Suprapubic skin (tissue), 4 donors: Measurements from ENCODE around the gene MORN2.

Experiments
- POLR2A ChIP-seq, 2 donors: fragments of 450-650 bp; IDR thresholded peaks; one replicate each; pipeline ENCODE4 v1.6.1; 2017; ENCODE audit warnings: antibody characterized with exemption in 2 of 2, mild to moderate bottlenecking in 2 of 2, moderate library complexity in 2 of 2
- POLR2AphosphoS5 ChIP-seq, 3 donors: sonication (generic); formaldehyde crosslinking; IDR thresholded peaks; one replicate each; pipeline ENCODE4 v1.6.1; 2017; ENCODE audit warnings: antibody characterized with exemption in 3 of 3
- TF ChIP-seq, protein P1 (sequence below), 2 donors: fragments of 200-600 bp in 1 of 2; fragments of 450-650 bp in 1 of 2; sonication (generic) in 1 of 2; IDR thresholded peaks; one replicate each; pipeline ENCODE4 v1.5.1; 2016 to 2019; ENCODE audit warnings: antibody characterized with exemption in 2 of 2, mild to moderate bottlenecking in 1 of 2, moderate library complexity in 1 of 2

DNA sequence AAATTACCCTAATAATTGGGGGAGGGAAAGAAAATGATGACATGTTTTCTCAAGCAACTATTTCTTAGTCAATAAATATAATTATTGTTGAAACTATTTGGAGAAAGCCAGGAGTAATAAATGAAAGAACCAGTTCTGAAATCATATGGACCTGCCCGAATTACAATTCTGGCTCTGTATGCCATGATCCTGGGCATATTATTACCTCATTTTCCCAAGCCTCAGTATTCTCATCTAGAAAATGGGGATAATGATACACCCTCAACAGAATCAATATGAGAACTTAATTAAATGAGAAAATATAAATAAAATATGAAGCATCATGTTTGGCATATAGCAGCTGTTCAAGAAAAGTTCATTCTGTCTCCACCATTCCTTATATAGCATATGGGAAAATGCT lies 36.8 kb downstream of the MORN2 start:
- TF ChIP-seq, protein P1, sequence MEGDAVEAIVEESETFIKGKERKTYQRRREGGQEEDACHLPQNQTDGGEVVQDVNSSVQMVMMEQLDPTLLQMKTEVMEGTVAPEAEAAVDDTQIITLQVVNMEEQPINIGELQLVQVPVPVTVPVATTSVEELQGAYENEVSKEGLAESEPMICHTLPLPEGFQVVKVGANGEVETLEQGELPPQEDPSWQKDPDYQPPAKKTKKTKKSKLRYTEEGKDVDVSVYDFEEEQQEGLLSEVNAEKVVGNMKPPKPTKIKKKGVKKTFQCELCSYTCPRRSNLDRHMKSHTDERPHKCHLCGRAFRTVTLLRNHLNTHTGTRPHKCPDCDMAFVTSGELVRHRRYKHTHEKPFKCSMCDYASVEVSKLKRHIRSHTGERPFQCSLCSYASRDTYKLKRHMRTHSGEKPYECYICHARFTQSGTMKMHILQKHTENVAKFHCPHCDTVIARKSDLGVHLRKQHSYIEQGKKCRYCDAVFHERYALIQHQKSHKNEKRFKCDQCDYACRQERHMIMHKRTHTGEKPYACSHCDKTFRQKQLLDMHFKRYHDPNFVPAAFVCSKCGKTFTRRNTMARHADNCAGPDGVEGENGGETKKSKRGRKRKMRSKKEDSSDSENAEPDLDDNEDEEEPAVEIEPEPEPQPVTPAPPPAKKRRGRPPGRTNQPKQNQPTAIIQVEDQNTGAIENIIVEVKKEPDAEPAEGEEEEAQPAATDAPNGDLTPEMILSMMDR (IDR thresholded peaks at IDR 0.05) = no peak
- no peak for TF ChIP-seq POLR2A (IDR thresholded peaks at IDR 0.05)
- TF ChIP-seq POLR2AphosphoS5 (IDR thresholded peaks at IDR 0.05) = no peak
